Measurements from ENCODE around the gene MOAP1. TPM values are rescaled to one million over a fixed set of nuclear protein-coding genes. Genes with fewer than 3 reads are reported as not detected.

MOAP1 gene
- total and polyA plus RNA-seq, 8 donors: 7.9 to 21.4 (median 10.1) TPM

DNA sequence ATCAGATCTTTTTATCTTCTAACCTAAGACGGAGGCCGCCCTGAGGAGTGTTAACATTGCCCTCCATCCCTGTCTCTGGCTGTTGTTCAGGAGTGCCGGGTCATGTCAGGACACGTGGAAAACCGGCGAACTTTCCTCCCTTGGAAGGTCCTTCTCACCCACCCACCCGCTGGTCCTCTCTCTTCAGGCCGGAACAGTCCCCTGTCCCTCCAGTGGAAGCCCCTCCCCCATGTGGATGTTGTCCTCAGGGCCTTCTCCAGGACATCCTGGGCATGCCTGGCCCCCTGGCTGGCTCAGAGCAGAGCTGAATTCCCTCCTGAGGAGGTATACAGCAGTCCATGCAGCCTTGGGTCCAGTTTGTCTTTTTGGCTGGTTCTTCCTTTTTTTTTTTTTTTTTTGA is 48.7 kb downstream of the MOAP1 start:
- H3K4me3 ChIP-seq: no peak overlapping the region
- H3K4me1 ChIP-seq: peaks cover 16 to 24% (median 23%) of the 10 kb centered on the region in 3 donors
- no peaks in the 10 kb centered on the region for H3K9me3 ChIP-seq
- TF ChIP-seq, protein P1, sequence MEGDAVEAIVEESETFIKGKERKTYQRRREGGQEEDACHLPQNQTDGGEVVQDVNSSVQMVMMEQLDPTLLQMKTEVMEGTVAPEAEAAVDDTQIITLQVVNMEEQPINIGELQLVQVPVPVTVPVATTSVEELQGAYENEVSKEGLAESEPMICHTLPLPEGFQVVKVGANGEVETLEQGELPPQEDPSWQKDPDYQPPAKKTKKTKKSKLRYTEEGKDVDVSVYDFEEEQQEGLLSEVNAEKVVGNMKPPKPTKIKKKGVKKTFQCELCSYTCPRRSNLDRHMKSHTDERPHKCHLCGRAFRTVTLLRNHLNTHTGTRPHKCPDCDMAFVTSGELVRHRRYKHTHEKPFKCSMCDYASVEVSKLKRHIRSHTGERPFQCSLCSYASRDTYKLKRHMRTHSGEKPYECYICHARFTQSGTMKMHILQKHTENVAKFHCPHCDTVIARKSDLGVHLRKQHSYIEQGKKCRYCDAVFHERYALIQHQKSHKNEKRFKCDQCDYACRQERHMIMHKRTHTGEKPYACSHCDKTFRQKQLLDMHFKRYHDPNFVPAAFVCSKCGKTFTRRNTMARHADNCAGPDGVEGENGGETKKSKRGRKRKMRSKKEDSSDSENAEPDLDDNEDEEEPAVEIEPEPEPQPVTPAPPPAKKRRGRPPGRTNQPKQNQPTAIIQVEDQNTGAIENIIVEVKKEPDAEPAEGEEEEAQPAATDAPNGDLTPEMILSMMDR (IDR thresholded peaks at IDR 0.05): no peak
- FAIRE-seq (no peak), DNase-seq (peak in 3 of 6 donors; percentile 11 to 61 (median 33)), ATAC-seq (no peak)
- 33 to 38% methylated on average over 8 of the region's 8 CpGs for WGBS, 2 donors
- no peaks in the 10 kb centered on the region for H3K36me3 ChIP-seq
- H3K27ac ChIP-seq: peak overlapping the region in 3 of 4 donors; percentile 22 to 82 (median 80)
- no peaks in the 10 kb centered on the region for H3K27me3 ChIP-seq
- intact Hi-C loops (cut with DNase I): loop anchor here in 1 of 3 donors (5.0 kb wide), 1 partner anchor 184 kb away; no protein-coding TSS in a partner anchor

DNA sequence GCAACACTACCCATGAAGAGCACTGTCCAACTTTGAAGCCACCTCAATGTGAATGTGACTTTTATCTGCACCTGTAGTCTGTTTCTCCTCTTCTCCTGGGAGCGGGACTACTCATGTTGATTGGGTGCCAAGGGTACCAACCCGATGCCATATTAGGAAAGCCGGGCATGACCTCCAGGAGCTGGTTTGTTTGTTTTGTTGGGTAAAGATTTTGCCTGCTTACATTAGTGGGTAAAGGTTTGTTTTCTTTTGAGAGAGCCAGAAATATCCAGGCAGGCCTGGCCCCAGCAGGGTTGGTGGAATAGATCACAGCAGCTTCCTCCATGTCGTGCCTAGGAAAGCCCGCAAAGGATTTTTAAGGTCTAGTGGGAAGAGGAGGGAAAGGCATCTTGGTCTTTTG is 49.3 kb downstream of the MOAP1 start:
- Histone ChIP-seq H3K36me3 (no peaks in the 10 kb centered on the region), H3K4me1 (peaks cover 16 to 24% (median 23%) of the 10 kb centered on the region in 3 donors), H3K27ac (peak overlapping the region in 3 of 4 donors; percentile 22 to 82 (median 80)), H3K4me3 (no peak overlapping the region), H3K27me3 (no peaks in the 10 kb centered on the region), H3K9me3 (no peaks in the 10 kb centered on the region)
- intact Hi-C loops (cut with DNase I): loop anchor here in 1 of 3 donors (5.0 kb wide), 1 partner anchor 183 kb away; no protein-coding TSS in a partner anchor
- TF ChIP-seq, protein P1 (IDR thresholded peaks at IDR 0.05): no peak
- 16 to 23% methylated on average over 5 of the region's 5 CpGs for WGBS, 2 donors
- DNase-seq: peak in 5 of 6 donors; percentile 65 to 82 (median 76)
- FAIRE-seq: no peak
- peak; percentile 63 to 79 (median 72) for ATAC-seq

DNA sequence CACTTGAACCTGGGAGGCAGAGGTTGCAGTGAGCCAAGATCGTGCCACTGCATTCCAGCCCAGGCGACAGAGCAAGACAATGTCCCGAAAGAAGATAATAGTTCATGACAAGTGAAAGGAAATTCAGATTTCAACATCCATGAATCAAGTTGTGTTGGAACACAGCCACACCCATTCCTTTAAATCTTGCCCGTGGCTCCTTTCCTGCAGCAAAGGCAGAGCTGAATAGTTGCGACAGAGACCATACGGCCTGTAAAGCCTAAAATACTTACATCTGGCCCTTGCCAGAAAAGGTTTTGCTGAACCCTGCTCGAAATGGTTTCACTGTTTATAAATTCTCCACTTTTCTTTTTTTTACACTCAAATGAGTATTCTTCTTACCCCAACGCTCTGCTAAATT is 51.2 kb downstream of the MOAP1 start:
- H3K4me3 ChIP-seq: no peak overlapping the region
- H3K27me3 ChIP-seq: no peaks in the 10 kb centered on the region
- no peaks in the 10 kb centered on the region for H3K9me3 ChIP-seq
- 82% methylated on average over 8 of the region's 8 CpGs for WGBS, 2 donors
- no peak overlapping the region for H3K27ac ChIP-seq
- no peaks in the 10 kb centered on the region for H3K36me3 ChIP-seq
- no peak for ATAC-seq
- FAIRE-seq: no peak
- DNase-seq: no peak
- intact Hi-C loops (cut with DNase I): no loop called here
- TF ChIP-seq, protein P1 (IDR thresholded peaks at IDR 0.05): no peak
- H3K4me1 ChIP-seq: peaks cover 16 to 22% (median 22%) of the 10 kb centered on the region in 3 donors

DNA sequence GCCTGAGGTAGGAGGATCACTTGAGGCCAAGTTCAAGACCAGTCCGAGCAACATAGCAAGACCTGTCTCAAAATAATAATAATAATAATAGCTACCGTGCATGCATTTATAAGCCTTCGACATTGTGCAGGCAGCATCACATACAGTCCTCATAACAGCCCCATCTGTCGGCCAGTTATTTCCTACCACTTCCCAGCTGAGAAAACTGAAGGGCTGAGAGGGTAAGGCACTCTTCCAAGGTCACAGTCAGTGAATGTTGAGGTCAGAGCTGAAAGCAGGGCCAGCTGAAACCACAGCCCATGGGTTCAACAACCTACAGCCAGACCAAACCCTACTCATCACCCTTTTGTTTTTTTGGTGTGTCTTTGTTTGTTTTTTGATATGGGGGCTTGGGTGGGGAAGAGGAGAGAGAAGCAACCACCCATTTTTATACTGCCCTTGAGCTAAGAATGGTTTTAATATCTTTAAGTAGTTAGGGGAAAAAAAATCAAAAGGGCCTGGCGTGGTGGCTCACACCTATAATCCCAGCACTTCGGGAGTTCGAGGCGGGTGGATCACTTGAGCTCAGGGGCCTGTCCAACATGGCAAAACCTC is 52.1 kb downstream of the MOAP1 start:
- Histone ChIP-seq H3K4me1 (peaks cover 7 to 16% (median 14%) of the 10 kb centered on the region in 3 donors), H3K9me3 (no peaks in the 10 kb centered on the region), H3K27me3 (no peaks in the 10 kb centered on the region), H3K4me3 (no peak overlapping the region), H3K27ac (peak overlapping the region in 1 of 4 donors; percentile 41), H3K36me3 (no peaks in the 10 kb centered on the region)
- intact Hi-C loops (cut with DNase I): no loop called here
- TF ChIP-seq, protein P1 (IDR thresholded peaks at IDR 0.05): peak; percentile 17 to 39 (median 30)
- ATAC-seq (peak; percentile 66 to 86 (median 84)), FAIRE-seq (no peak), DNase-seq (peak in 4 of 6 donors; percentile 45 to 75 (median 74))
- WGBS, 2 donors: 47 to 57% methylated on average over 8 of the region's 8 CpGs

Other genes with a start within 250 kb of the MOAP1 start
- 10 to 100 TPM; 31.0 to 38.3 (median 34.5) TPM for gene ITPK1, start 69.0 kb downstream of the MOAP1 start, total RNA-seq
- 10 to 100 TPM; 23.2 to 30.4 TPM for gene ITPK1, start 69.0 kb downstream of the MOAP1 start, polyA plus RNA-seq
- 10 to 100 TPM in 2 of 6 donors, 1 to 10 TPM in 4; 6.1 to 16.6 (median 9.2) TPM for gene LYSET, start 420 bp upstream of the MOAP1 start, total RNA-seq
- 10 to 100 TPM in 1 of 2 donors, 1 to 10 TPM in 1; 8.7 to 21.2 TPM for gene LYSET, start 420 bp upstream of the MOAP1 start, polyA plus RNA-seq
- 1 to 10 TPM; 4.6 to 7.6 (median 5.7) TPM for gene GON7, start 22.2 kb upstream of the MOAP1 start, total RNA-seq
- 10 to 100 TPM in 1 of 2 donors, 1 to 10 TPM in 1; 9.7 to 14.9 TPM for gene GON7, start 22.2 kb upstream of the MOAP1 start, polyA plus RNA-seq
- 10 to 100 TPM; 10.9 to 17.6 (median 12.0) TPM for gene UBR7, start 22.4 kb upstream of the MOAP1 start, total RNA-seq
- 10 to 100 TPM in 1 of 2 donors, 1 to 10 TPM in 1; 5.5 to 10.1 TPM for gene UBR7, start 22.4 kb upstream of the MOAP1 start, polyA plus RNA-seq
- gene BTBD7, start 148.1 kb upstream of the MOAP1 start, total RNA-seq: 10 to 100 TPM; 12.1 to 21.6 (median 15.0) TPM
- 1 to 10 TPM; 6.3 to 8.9 TPM for gene BTBD7, start 148.1 kb upstream of the MOAP1 start, polyA plus RNA-seq
- gene COX8C, start 162.3 kb upstream of the MOAP1 start, total RNA-seq: not detected
- gene COX8C, start 162.3 kb upstream of the MOAP1 start, polyA plus RNA-seq: not detected
- gene UNC79, start 246.0 kb upstream of the MOAP1 start, total RNA-seq: 1 to 10 TPM; 1.2 to 2.4 (median 1.5) TPM
- 1 to 10 TPM; 1.8 to 3.8 TPM for gene UNC79, start 246.0 kb upstream of the MOAP1 start, polyA plus RNA-seq

All from pancreas (tissue), 10 donors.